ENCODE measurements around the gene SNX21. TPM values are rescaled to one million over a fixed set of nuclear protein-coding genes. Genes with fewer than 3 reads are reported as not detected.

The SNX21 gene
- total RNA-seq, 1 experiment from 2014 or later, result 72.8 TPM

GRCh38 chr20:45842169-45842812 is 8.7 kb downstream of the SNX21 start:
- in situ Hi-C loops (cut with HindIII; ENCODE audit: low pct_unique_long_range_greater_than_20kb, low sequenced_read_pairs), result no loop called here
- no peak for DNase-seq (ENCODE audit: low read depth)

GRCh38 chr20:45843506-45843905 is 9.9 kb downstream of the SNX21 start:
- in situ Hi-C loops (cut with HindIII; ENCODE audit: low pct_unique_long_range_greater_than_20kb, low sequenced_read_pairs), result no loop called here
- DNase-seq (ENCODE audit: low read depth), result no peak

GRCh38 chr20:45845452-45845851 is 11.9 kb downstream of the SNX21 start:
- DNase-seq (ENCODE audit: low read depth), result no peak
- in situ Hi-C loops (cut with HindIII; ENCODE audit: low pct_unique_long_range_greater_than_20kb, low sequenced_read_pairs), result no loop called here

- DNase-seq (ENCODE audit: low read depth), result no peak
- in situ Hi-C loops (cut with HindIII; ENCODE audit: low pct_unique_long_range_greater_than_20kb, low sequenced_read_pairs), result no loop called here
These were observed 14.8 kb downstream of the SNX21 start for GRCh38 chr20:45848421-45848820.

- DNase-seq (ENCODE audit: low read depth), result no peak
- in situ Hi-C loops (cut with HindIII; ENCODE audit: low pct_unique_long_range_greater_than_20kb, low sequenced_read_pairs), result no loop called here
These were observed 15.5 kb downstream of the SNX21 start for GRCh38 chr20:45848969-45849582.

- in situ Hi-C loops (cut with HindIII; ENCODE audit: low pct_unique_long_range_greater_than_20kb, low sequenced_read_pairs), result no loop called here
- DNase-seq (ENCODE audit: low read depth), result no peak
These were observed 16.6 kb downstream of the SNX21 start for GRCh38 chr20:45850238-45850637.

GRCh38 chr20:45850926-45851325 is 17.3 kb downstream of the SNX21 start:
- in situ Hi-C loops (cut with HindIII; ENCODE audit: low pct_unique_long_range_greater_than_20kb, low sequenced_read_pairs), result no loop called here
- no peak for DNase-seq (ENCODE audit: low read depth)

GRCh38 chr20:45851501-45851900 is 17.9 kb downstream of the SNX21 start:
- in situ Hi-C loops (cut with HindIII; ENCODE audit: low pct_unique_long_range_greater_than_20kb, low sequenced_read_pairs), result no loop called here
- no peak for DNase-seq (ENCODE audit: low read depth)

GRCh38 chr20:45852326-45852725 is 18.7 kb downstream of the SNX21 start:
- in situ Hi-C loops (cut with HindIII; ENCODE audit: low pct_unique_long_range_greater_than_20kb, low sequenced_read_pairs), result no loop called here
- no peak for DNase-seq (ENCODE audit: low read depth)

GRCh38 chr20:45853484-45853883 is 19.9 kb downstream of the SNX21 start:
- no peak for DNase-seq (ENCODE audit: low read depth)
- in situ Hi-C loops (cut with HindIII; ENCODE audit: low pct_unique_long_range_greater_than_20kb, low sequenced_read_pairs), result no loop called here

- in situ Hi-C loops (cut with HindIII; ENCODE audit: low pct_unique_long_range_greater_than_20kb, low sequenced_read_pairs), result no loop called here
- peak; percentile 99 for DNase-seq (ENCODE audit: low read depth)
These were observed 23.7 kb downstream of the SNX21 start, which contains the start of the genes ACOT8 and ZSWIM3 for GRCh38 chr20:45857114-45857881. Gene ACOT8 (minus strand): TSS chr20:45857392. CDS start chr20:45857315, 77 bp downstream. Gene ZSWIM3 (plus strand): TSS chr20:45857614. CDS start chr20:45857826, 212 bp downstream.

GRCh38 chr20:45857882-45858216 is 24.2 kb downstream of the SNX21 start:
- in situ Hi-C loops (cut with HindIII; ENCODE audit: low pct_unique_long_range_greater_than_20kb, low sequenced_read_pairs), result no loop called here
- no peak for DNase-seq (ENCODE audit: low read depth)

- DNase-seq (ENCODE audit: low read depth), result no peak
- in situ Hi-C loops (cut with HindIII; ENCODE audit: low pct_unique_long_range_greater_than_20kb, low sequenced_read_pairs), result no loop called here
These were observed 26.3 kb downstream of the SNX21 start for GRCh38 chr20:45859916-45860315.

GRCh38 chr20:45860560-45861220 is 27.1 kb downstream of the SNX21 start:
- in situ Hi-C loops (cut with HindIII; ENCODE audit: low pct_unique_long_range_greater_than_20kb, low sequenced_read_pairs), result no loop called here
- DNase-seq (ENCODE audit: low read depth), result no peak

- in situ Hi-C loops (cut with HindIII; ENCODE audit: low pct_unique_long_range_greater_than_20kb, low sequenced_read_pairs), result no loop called here
- no peak for DNase-seq (ENCODE audit: low read depth)
These were observed 27.8 kb downstream of the SNX21 start for GRCh38 chr20:45861221-45862075.

GRCh38 chr20:45863543-45864470 is 30.2 kb downstream of the SNX21 start:
- in situ Hi-C loops (cut with HindIII; ENCODE audit: low pct_unique_long_range_greater_than_20kb, low sequenced_read_pairs), result no loop called here
- DNase-seq (ENCODE audit: low read depth), result no peak

- in situ Hi-C loops (cut with HindIII; ENCODE audit: low pct_unique_long_range_greater_than_20kb, low sequenced_read_pairs), result no loop called here
- no peak for DNase-seq (ENCODE audit: low read depth)
These were observed 32.9 kb downstream of the SNX21 start for GRCh38 chr20:45866454-45866853.

Data from Caki2 (cell line).